ENCODE data around the gene POLR2E.

The POLR2E gene

DNA sequence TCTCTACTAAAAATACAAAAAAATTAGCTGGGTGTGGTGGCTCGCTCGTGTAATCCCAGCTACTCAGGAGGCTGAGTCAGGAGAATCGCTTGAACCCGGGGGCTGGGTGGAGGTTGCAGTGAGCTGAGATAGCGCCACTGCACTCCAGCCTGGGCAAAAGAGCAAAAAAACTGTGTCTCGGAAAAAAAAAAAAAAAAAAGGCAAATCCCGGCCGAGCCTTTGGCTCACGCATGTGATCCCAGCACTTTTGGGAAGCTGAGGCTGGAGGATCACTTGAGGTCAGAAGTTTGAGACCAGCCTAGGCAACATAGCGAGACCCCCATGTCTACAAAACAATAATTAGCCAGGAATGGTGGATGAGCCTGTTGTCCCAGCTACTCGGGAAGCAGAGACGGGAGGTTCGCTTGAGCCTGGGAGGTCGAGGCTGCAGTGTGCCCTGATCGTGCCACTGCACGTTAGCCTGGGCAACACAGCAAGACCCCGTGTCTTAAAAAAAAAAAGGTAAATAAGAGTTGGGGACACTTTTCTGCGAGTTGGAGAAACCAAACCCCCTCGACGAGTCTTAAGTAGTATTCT is 8.0 kb upstream of the POLR2E start:
- Histone ChIP-seq H3K27ac (peak overlapping the region; percentile 48; the same call in 1 of the 2 replicates), H4K20me1 (ENCODE audit: insufficient read depth) (no peaks in the 10 kb centered on the region), H3K27me3 (ENCODE audit: insufficient read depth, low read depth) (no peaks in the 10 kb centered on the region), H3K4me2 (peak overlapping the region; percentile 71), H2AFZ (ENCODE audit: low read depth) (0 out of 2 replicates have a peak overlapping the region, but pooled peaks have one; percentile 31), H3K36me3 (ENCODE audit: insufficient read depth) (no peaks in the 10 kb centered on the region), H3K9ac (no peak overlapping the region), H3K4me3 (IDR thresholded peaks at IDR 0.05; ENCODE audit: insufficient read depth, low read depth, low read length) (no peak overlapping the region), H3K4me1 (ENCODE audit: low read depth, poor library complexity, severe bottlenecking) (peaks cover 29% of the 10 kb centered on the region), H3K79me2 (ENCODE audit: insufficient read depth, low read depth) (no peaks in the 10 kb centered on the region)
- no peak for TF ChIP-seq CTCF (conservative IDR thresholded peaks at IDR 0.05; ENCODE audit: low read depth, low read length)

DNA sequence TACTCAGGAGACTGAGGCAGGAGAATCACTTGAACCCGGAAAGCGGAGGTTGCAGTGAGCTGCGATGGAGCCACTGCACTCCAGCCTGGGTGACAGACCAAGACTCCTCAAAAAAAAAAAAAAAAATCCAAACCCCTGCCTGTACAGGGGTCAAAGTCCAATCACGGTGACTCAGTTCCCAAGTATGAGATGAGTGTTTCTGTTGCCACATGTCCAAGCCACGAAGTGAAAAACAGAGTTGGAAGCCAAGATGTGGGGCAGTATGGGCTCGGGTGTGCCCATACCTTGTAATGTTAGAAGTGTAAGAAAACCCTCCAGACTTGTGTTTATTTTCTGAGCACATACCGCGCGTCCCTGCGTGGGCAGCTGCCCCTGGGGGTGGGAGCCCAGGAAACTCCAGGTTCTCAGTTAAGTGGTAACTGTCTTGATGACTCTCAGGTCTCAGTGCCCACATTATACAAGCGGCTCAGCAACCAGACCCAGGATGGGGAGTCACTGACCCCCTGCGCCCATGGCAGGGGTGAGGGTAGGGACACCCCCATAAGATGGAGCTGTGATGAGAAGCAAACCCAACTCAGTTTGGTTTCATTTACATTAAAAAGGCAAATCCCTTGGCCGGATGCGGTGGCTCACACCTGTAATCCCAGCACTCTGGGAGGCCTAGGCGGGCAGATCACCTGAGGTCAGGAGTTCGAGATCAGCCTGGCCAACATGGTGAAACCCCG is 7.4 kb upstream of the POLR2E start:
- H3K27ac ChIP-seq, result peak overlapping the region; percentile 48; the same call in 1 of the 2 replicates
- no peak for TF ChIP-seq CTCF (conservative IDR thresholded peaks at IDR 0.05; ENCODE audit: low read depth, low read length)
- H3K4me3 ChIP-seq (IDR thresholded peaks at IDR 0.05; ENCODE audit: insufficient read depth, low read depth, low read length), result no peak overlapping the region
- peaks cover 29% of the 10 kb centered on the region for H3K4me1 ChIP-seq (ENCODE audit: low read depth, poor library complexity, severe bottlenecking)
- H2AFZ ChIP-seq (ENCODE audit: low read depth), result peak overlapping the region; percentile 31; the same call in 1 of the 2 replicates
- H3K27me3 ChIP-seq (ENCODE audit: insufficient read depth, low read depth), result no peaks in the 10 kb centered on the region
- peak overlapping the region; percentile 71 for H3K4me2 ChIP-seq
- H3K9ac ChIP-seq, result no peak overlapping the region
- H3K79me2 ChIP-seq (ENCODE audit: insufficient read depth, low read depth), result no peaks in the 10 kb centered on the region
- H3K36me3 ChIP-seq (ENCODE audit: insufficient read depth), result no peaks in the 10 kb centered on the region
- H4K20me1 ChIP-seq (ENCODE audit: insufficient read depth), result no peaks in the 10 kb centered on the region

DNA sequence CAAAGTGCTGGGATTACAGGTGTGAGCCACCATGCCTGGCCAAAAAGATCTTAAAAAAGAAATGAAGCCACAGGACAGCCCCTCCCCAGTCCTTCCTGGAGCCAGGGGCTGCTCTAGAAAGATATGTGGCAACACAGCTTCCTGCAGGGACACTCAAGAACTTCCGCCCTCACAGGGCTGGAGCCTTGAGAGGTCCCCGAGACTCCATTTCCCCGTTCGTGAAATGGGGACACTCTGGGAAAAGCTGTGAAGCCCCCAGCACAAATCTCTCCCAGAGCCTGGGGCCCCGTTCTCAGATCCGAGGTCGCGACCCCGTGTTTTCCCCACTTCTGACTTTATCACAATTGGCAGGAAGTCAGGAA is 6.1 kb upstream of the POLR2E start:
- Histone ChIP-seq H3K4me3 (IDR thresholded peaks at IDR 0.05; ENCODE audit: insufficient read depth, low read depth, low read length) (no peak overlapping the region), H3K79me2 (ENCODE audit: insufficient read depth, low read depth) (no peaks in the 10 kb centered on the region), H3K9ac (no peak overlapping the region), H3K27me3 (ENCODE audit: insufficient read depth, low read depth) (no peaks in the 10 kb centered on the region), H3K27ac (no peak overlapping the region), H4K20me1 (ENCODE audit: insufficient read depth) (no peaks in the 10 kb centered on the region), H2AFZ (ENCODE audit: low read depth) (no peak overlapping the region), H3K4me1 (ENCODE audit: low read depth, poor library complexity, severe bottlenecking) (peaks cover 29% of the 10 kb centered on the region), H3K4me2 (no peak overlapping the region), H3K36me3 (ENCODE audit: insufficient read depth) (no peaks in the 10 kb centered on the region)
- no peak for TF ChIP-seq CTCF (conservative IDR thresholded peaks at IDR 0.05; ENCODE audit: low read depth, low read length)

GRCh38 chr19:1098177-1099051 is 3.2 kb upstream of the POLR2E start:
- H2AFZ ChIP-seq (ENCODE audit: low read depth), result no peak overlapping the region
- no peak overlapping the region for H3K9ac ChIP-seq
- no peak overlapping the region for H3K4me2 ChIP-seq
- TF ChIP-seq CTCF (conservative IDR thresholded peaks at IDR 0.05; ENCODE audit: low read depth, low read length), result no peak
- 0 out of 2 replicates have a peak, but pooled peaks cover 4% of the 10 kb centered on the region for H4K20me1 ChIP-seq (ENCODE audit: insufficient read depth)
- H3K27ac ChIP-seq, result no peak overlapping the region
- H3K79me2 ChIP-seq (ENCODE audit: insufficient read depth, low read depth), result peaks cover 18% of the 10 kb centered on the region
- H3K27me3 ChIP-seq (ENCODE audit: insufficient read depth, low read depth), result no peaks in the 10 kb centered on the region
- peaks cover 45% of the 10 kb centered on the region for H3K4me1 ChIP-seq (ENCODE audit: low read depth, poor library complexity, severe bottlenecking)
- no peak overlapping the region for H3K4me3 ChIP-seq (IDR thresholded peaks at IDR 0.05; ENCODE audit: insufficient read depth, low read depth, low read length)
- no peaks in the 10 kb centered on the region for H3K36me3 ChIP-seq (ENCODE audit: insufficient read depth)
